H1 (cell line): ENCODE measurements around the gene TGFA.

Experiments
- ATF3 ChIP-seq: IDR thresholded peaks from 2 replicates; pipeline ENCODE4 v1.6.1; 2011; ENCODE audit warnings: low read depth, mild to moderate bottlenecking, low read length; ENCODE audit not compliant: insufficient read depth
- BRCA1 ChIP-seq: IDR thresholded peaks from 2 replicates; pipeline ENCODE4 v1.6.1; 2012; ENCODE audit warnings: low read depth, low read length, improper control_type of control experiment
- CREB1 ChIP-seq: IDR thresholded peaks from 2 replicates; pipeline ENCODE4 v1.6.1; 2012; ENCODE audit warnings: inconsistent platforms
- CTCF ChIP-seq, 3 experiments: IDR thresholded peaks; 1 replicate in 2 of 3; 2 replicates in 1 of 3; pipeline versions ENCODE4 v1.5.1 to v1.6.1; 2011; ENCODE audit warnings: low read length in 3 of 3, mild to moderate bottlenecking in 3 of 3, inconsistent platforms in 2 of 3, low read depth in 1 of 3, moderate library complexity in 1 of 3; ENCODE audit not compliant: insufficient read depth in 1 of 3; ENCODE audit errors: control extremely low read depth in 1 of 3
- HDAC2 ChIP-seq, 2 experiments: fragments of 300-600 bp in 1 of 2; sonication (generic) in 1 of 2; IDR thresholded peaks; 2 replicates each; pipeline ENCODE4 v1.6.1; 2011 to 2012; ENCODE audit warnings: low read depth in 2 of 2, low read length in 2 of 2, mild to moderate bottlenecking in 2 of 2, moderate library complexity in 2 of 2, borderline replicate concordance in 1 of 2, inconsistent platforms in 1 of 2
- HDAC6 ChIP-seq: IDR thresholded peaks from one replicate; pipeline ENCODE4 v1.7.1; 2012; ENCODE audit warnings: low read depth, mild to moderate bottlenecking, inconsistent platforms, low read length, moderate library complexity
- POLR2A ChIP-seq, 2 experiments: IDR thresholded peaks; 1 replicate in 1 of 2; 2 replicates in 1 of 2; pipeline ENCODE4 v1.6.1; 2011; ENCODE audit warnings: low read depth in 2 of 2, low read length in 2 of 2, mild to moderate bottlenecking in 2 of 2; ENCODE audit errors: control extremely low read depth in 1 of 2
- POLR2AphosphoS5 ChIP-seq: IDR thresholded peaks from 2 replicates; pipeline ENCODE4 v1.6.1; 2011; ENCODE audit warnings: low read depth, low read length
- POU5F1 ChIP-seq: IDR thresholded peaks from 2 replicates; pipeline ENCODE4 v1.6.1; 2011; ENCODE audit warnings: low read depth, mild to moderate bottlenecking, low read length, moderate library complexity
- RAD21 ChIP-seq, 2 experiments: IDR thresholded peaks in 1 of 2; conservative IDR thresholded peaks in 1 of 2; 2 replicates each; pipeline ENCODE4 v1.6.1; 2011; ENCODE audit warnings: low read depth in 2 of 2, low read length in 2 of 2, improper control_type of control experiment in 1 of 2, inconsistent platforms in 1 of 2, mild to moderate bottlenecking in 1 of 2, moderate library complexity in 1 of 2
- SP1 ChIP-seq: IDR thresholded peaks from 2 replicates; pipeline ENCODE4 v1.6.1; 2011; ENCODE audit warnings: low read depth, low read length
- SP2 ChIP-seq: IDR thresholded peaks from 2 replicates; pipeline ENCODE4 v1.6.1; 2012; ENCODE audit warnings: mild to moderate bottlenecking, low read length, inconsistent platforms

GRCh38 chr2:70520825-70521224, 32.8 kb downstream of the TGFA start:
- TF ChIP-seq CTCF (IDR thresholded peaks at IDR 0.05; ENCODE audit: control extremely low read depth in 1 of 3, insufficient read depth in 1 of 3, low read depth in 1 of 3, low read length in 3 of 3) (no peak), POLR2A (IDR thresholded peaks at IDR 0.05; ENCODE audit: control extremely low read depth in 1 of 2, low read depth in 2 of 2, low read length in 2 of 2) (no peak), SP2 (no peak), POU5F1 (no peak), HDAC6 (no peak), CREB1 (no peak), POLR2AphosphoS5 (no peak), SP1 (no peak), RAD21 (IDR thresholded peaks at IDR 0.05 in 1 of 2, conservative IDR thresholded peaks at IDR 0.05 in 1 of 2; ENCODE audit: low read depth in 2 of 2, low read length in 2 of 2) (no peak), HDAC2 (IDR thresholded peaks at IDR 0.05; ENCODE audit: borderline replicate concordance in 1 of 2, low read depth in 2 of 2, low read length in 2 of 2) (no peak), ATF3 (no peak), BRCA1 (no peak)
